Measurements from ENCODE around the gene GTF2F1. TPM values are rescaled to one million over a fixed set of nuclear protein-coding genes. Genes with fewer than 3 reads are reported as not detected.
"Not testable (repeated sequence)": the region's sequence is repeated elsewhere in the genome, so short reads cannot be mapped to it uniquely, and the experiment has no call there.

Gene GTF2F1
- total and polyA plus RNA-seq, 2 experiments from 2014 or later, result 43.0 to 96.7 TPM

DNA sequence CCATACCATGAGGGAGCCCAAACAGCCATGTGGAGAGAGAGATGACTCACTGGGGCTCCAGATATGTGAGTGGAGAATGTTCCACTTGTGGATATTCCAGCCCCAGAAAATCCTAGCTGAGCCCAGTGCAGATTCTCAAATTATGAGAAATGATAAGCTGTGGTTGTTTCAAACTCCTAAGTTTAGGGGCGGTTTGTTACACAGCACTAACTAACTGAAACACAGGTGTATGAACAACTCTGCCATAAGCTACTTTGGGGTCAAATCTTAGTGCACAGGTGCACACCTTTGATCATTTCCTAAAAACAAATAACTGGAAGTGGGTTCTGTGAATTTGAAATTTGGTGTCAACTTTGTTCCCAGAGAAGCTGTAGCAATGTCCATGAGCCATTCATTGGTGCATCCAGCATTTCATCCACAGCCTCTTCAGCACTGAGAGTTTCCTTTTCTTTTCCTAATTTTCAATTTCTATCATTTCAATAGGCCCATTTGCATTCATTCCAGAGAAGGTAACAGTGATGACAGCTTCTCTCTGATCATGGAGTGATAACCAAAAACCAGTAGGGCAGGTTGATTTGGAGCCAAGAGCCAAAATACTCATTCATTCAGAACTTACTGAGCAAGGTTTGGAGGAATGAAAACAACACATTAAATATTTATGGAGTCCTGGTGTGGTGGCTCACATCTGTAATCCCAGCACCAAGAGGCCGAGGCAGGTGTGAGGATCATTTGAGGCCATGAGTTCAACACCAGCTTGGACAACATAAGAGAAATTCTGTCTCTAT is 40.4 kb downstream of the GTF2F1 start:
- no peak overlapping the region for H3K27ac ChIP-seq
- TF ChIP-seq, protein P1, sequence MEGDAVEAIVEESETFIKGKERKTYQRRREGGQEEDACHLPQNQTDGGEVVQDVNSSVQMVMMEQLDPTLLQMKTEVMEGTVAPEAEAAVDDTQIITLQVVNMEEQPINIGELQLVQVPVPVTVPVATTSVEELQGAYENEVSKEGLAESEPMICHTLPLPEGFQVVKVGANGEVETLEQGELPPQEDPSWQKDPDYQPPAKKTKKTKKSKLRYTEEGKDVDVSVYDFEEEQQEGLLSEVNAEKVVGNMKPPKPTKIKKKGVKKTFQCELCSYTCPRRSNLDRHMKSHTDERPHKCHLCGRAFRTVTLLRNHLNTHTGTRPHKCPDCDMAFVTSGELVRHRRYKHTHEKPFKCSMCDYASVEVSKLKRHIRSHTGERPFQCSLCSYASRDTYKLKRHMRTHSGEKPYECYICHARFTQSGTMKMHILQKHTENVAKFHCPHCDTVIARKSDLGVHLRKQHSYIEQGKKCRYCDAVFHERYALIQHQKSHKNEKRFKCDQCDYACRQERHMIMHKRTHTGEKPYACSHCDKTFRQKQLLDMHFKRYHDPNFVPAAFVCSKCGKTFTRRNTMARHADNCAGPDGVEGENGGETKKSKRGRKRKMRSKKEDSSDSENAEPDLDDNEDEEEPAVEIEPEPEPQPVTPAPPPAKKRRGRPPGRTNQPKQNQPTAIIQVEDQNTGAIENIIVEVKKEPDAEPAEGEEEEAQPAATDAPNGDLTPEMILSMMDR (IDR thresholded peaks at IDR 0.05; ENCODE audit: low read depth, low read length), result no peak
- DNase-seq (ENCODE audit: low read depth in 1 of 2, low spot score in 1 of 2), result no peak
- H3K27me3 ChIP-seq, result no peaks in the 10 kb centered on the region
- H3K4me1 ChIP-seq (ENCODE audit: low read depth), result no peaks in the 10 kb centered on the region
- H3K36me3 ChIP-seq, result no peaks in the 10 kb centered on the region
- no peak overlapping the region for H3K4me3 ChIP-seq
- H3K9me3 ChIP-seq (ENCODE audit: low read depth), result no peaks in the 10 kb centered on the region

GRCh38 chr19:6350688-6351087 is 42.3 kb downstream of the GTF2F1 start:
- no peaks in the 10 kb centered on the region for H3K27me3 ChIP-seq
- TF ChIP-seq, protein P1 (IDR thresholded peaks at IDR 0.05; ENCODE audit: low read depth, low read length), result no peak
- no peak for DNase-seq (ENCODE audit: low read depth in 1 of 2, low spot score in 1 of 2)
- no peak overlapping the region for H3K27ac ChIP-seq
- H3K9me3 ChIP-seq (ENCODE audit: low read depth), result no peaks in the 10 kb centered on the region
- H3K4me1 ChIP-seq (ENCODE audit: low read depth), result no peaks in the 10 kb centered on the region
- H3K4me3 ChIP-seq, result no peak overlapping the region
- H3K36me3 ChIP-seq, result no peaks in the 10 kb centered on the region

DNA sequence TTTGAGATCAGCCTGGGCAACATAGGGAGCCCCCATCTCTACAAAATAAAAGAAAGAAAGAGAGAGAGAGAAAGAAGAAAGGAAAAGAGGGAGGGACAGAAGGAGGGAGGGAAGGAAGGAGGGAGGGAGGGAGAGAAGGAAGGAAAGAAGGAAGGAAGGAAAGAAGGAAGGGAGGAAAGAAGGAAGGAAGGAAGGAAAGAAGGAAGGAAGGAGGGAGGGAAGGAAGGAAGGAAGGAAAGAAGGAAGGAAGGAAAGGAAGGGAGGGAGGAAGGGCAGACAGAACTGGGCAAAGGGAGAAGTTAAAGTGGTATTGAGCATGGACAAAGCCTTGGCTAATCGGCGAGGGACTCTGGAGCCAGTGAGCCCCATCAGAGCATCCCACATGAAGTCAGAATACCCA is 43.7 kb downstream of the GTF2F1 start:
- DNase-seq (ENCODE audit: low read depth in 1 of 2, low spot score in 1 of 2); H3K4me3 ChIP-seq; H3K9me3 ChIP-seq (ENCODE audit: low read depth); H3K27me3 ChIP-seq; H3K36me3 ChIP-seq; H3K27ac ChIP-seq; H3K4me1 ChIP-seq (ENCODE audit: low read depth): not testable (repeated sequence)

GRCh38 chr19:6343462-6343861 is 49.5 kb downstream of the GTF2F1 start:
- no peaks in the 10 kb centered on the region for H3K36me3 ChIP-seq
- no peaks in the 10 kb centered on the region for H3K27me3 ChIP-seq
- TF ChIP-seq, protein P1 (IDR thresholded peaks at IDR 0.05; ENCODE audit: low read depth, low read length), result no peak
- H3K4me3 ChIP-seq, result no peak overlapping the region
- no peaks in the 10 kb centered on the region for H3K9me3 ChIP-seq (ENCODE audit: low read depth)
- no peaks in the 10 kb centered on the region for H3K4me1 ChIP-seq (ENCODE audit: low read depth)
- DNase-seq (ENCODE audit: low read depth in 1 of 2, low spot score in 1 of 2), result no peak
- H3K27ac ChIP-seq, result no peak overlapping the region

- no peaks in the 10 kb centered on the region for H3K9me3 ChIP-seq (ENCODE audit: low read depth)
- TF ChIP-seq, protein P1 (IDR thresholded peaks at IDR 0.05; ENCODE audit: low read depth, low read length), result no peak
- no peaks in the 10 kb centered on the region for H3K4me1 ChIP-seq (ENCODE audit: low read depth)
- H3K27me3 ChIP-seq, result no peaks in the 10 kb centered on the region
- no peak for DNase-seq (ENCODE audit: low read depth in 1 of 2, low spot score in 1 of 2)
- no peak overlapping the region for H3K4me3 ChIP-seq
- H3K36me3 ChIP-seq, result no peaks in the 10 kb centered on the region
- no peak overlapping the region for H3K27ac ChIP-seq
Observed at GRCh38 chr19:6340493-6341201, 52.3 kb downstream of the GTF2F1 start.

Measured in cardiac muscle cell (in vitro differentiated cells and primary cell).